Measurements from ENCODE around the gene ZCCHC10.
"Not testable (repeated sequence)": the region's sequence is repeated elsewhere in the genome, so short reads cannot be mapped to it uniquely, and the experiment has no call there.

ZCCHC10 gene

DNA sequence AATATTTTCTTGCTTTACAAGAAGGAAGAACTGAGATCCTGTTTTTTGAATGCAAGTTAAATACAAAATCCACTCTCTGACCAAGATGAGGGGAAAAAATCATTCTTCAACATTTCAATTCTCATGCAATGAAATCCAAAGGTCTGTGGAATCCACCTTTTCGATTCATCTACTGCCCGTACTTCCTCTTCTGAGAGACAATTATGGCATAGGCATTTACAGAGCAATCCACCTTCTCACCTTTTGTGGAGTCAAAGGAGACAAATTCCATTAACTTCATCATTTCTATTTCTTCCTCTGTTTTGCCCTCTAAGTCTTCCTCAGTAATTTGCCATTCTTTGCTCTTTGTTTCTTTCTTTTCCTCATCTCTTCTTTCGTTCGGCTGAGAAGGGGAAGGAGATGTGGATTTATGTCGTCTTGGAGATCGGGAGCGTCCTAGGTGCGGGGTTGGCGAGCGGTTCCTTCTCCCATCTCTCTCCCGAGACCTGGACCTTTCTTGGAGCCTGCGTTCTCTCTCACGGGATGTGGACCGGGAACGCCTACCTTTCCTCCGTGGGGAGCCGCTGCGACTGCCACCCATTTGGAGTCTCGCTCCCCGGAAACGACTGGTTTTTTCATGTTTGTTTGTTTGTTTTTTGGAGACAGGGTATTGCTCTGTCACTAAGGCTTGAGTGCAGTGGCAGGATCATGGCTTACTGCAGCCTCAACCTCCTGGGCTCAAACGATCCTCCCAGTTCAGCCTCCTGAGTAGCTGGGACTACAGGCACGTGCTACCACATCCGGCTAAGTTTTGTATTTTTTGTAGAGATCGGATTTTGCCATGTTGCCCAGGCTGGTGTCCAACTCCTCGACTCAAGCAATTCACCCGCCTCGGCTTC, 38.6 kb downstream of the ZCCHC10 start (continued):
- TF ChIP-seq CREB5 (CRISPR knock-in tag; IDR thresholded peaks at IDR 0.05; ENCODE audit: low read depth): no peak
- TF ChIP-seq ZFP3 (CRISPR knock-in tag; IDR thresholded peaks at IDR 0.05): no peak

DNA sequence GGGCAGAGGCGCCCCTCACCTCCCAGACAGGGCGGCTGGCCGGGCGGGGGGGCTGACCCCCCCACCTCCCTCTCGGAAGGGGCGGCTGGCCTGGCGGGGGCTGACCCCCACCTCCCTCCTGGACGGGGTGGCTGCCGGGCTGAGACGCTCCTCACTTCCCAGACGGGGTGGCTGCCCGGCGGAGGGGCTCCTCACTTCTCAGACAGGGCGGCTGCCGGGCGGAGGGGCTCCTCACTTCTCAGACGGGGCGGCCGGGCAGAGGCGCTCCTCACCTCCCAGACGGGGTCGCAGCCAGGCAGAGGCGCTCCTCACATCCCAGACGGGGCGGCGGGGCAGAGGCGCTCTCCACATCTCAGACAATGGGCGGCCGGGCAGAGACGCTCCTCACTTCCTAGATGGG, 43.4 kb downstream of the ZCCHC10 start:
- not testable (repeated sequence) for ATAC-seq

GRCh38 chr5:132981288-132981687, 45.1 kb downstream of the ZCCHC10 start:
- TF ChIP-seq PPARA (CRISPR knock-in tag; IDR thresholded peaks at IDR 0.05; ENCODE audit: borderline replicate concordance) (no peak), ESRRG (CRISPR knock-in tag; IDR thresholded peaks at IDR 0.05) (no peak), ZFP3 (CRISPR knock-in tag; IDR thresholded peaks at IDR 0.05) (no peak), TOX (CRISPR knock-in tag; IDR thresholded peaks at IDR 0.05; ENCODE audit: borderline replicate concordance) (no peak), ZNF8 (CRISPR knock-in tag; IDR thresholded peaks at IDR 0.05) (no peak), OSR1 (CRISPR knock-in tag; IDR thresholded peaks at IDR 0.05) (no peak), ARNTL (CRISPR knock-in tag; IDR thresholded peaks at IDR 0.05; ENCODE audit: borderline replicate concordance, low read depth) (no peak), ZNF70 (CRISPR knock-in tag; IDR thresholded peaks at IDR 0.05) (no peak), ISL1 (CRISPR knock-in tag; IDR thresholded peaks at IDR 0.05) (no peak), ZC3H10 (CRISPR knock-in tag; IDR thresholded peaks at IDR 0.05) (no peak), TSHZ2 (CRISPR knock-in tag; IDR thresholded peaks at IDR 0.05) (no peak), RARB (CRISPR knock-in tag; IDR thresholded peaks at IDR 0.05) (no peak), GLIS3 (CRISPR knock-in tag; IDR thresholded peaks at IDR 0.05) (no peak), BACH2 (CRISPR knock-in tag; IDR thresholded peaks at IDR 0.05; ENCODE audit: borderline replicate concordance) (no peak), ZFP30 (CRISPR knock-in tag; IDR thresholded peaks at IDR 0.05) (no peak)
- TF ChIP-seq, protein P1, sequence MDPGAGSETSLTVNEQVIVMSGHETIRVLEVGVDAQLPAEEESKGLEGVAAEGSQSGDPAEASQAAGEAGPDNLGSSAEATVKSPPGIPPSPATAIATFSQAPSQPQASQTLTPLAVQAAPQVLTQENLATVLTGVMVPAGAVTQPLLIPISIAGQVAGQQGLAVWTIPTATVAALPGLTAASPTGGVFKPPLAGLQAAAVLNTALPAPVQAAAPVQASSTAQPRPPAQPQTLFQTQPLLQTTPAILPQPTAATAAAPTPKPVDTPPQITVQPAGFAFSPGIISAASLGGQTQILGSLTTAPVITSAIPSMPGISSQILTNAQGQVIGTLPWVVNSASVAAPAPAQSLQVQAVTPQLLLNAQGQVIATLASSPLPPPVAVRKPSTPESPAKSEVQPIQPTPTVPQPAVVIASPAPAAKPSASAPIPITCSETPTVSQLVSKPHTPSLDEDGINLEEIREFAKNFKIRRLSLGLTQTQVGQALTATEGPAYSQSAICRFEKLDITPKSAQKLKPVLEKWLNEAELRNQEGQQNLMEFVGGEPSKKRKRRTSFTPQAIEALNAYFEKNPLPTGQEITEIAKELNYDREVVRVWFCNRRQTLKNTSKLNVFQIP (CRISPR knock-in tag; IDR thresholded peaks at IDR 0.05; ENCODE audit: borderline replicate concordance, low read depth): no peak
- TF ChIP-seq, protein P2, sequence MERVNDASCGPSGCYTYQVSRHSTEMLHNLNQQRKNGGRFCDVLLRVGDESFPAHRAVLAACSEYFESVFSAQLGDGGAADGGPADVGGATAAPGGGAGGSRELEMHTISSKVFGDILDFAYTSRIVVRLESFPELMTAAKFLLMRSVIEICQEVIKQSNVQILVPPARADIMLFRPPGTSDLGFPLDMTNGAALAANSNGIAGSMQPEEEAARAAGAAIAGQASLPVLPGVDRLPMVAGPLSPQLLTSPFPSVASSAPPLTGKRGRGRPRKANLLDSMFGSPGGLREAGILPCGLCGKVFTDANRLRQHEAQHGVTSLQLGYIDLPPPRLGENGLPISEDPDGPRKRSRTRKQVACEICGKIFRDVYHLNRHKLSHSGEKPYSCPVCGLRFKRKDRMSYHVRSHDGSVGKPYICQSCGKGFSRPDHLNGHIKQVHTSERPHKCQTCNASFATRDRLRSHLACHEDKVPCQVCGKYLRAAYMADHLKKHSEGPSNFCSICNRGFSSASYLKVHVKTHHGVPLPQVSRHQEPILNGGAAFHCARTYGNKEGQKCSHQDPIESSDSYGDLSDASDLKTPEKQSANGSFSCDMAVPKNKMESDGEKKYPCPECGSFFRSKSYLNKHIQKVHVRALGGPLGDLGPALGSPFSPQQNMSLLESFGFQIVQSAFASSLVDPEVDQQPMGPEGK (CRISPR knock-in tag; IDR thresholded peaks at IDR 0.05; ENCODE audit: borderline replicate concordance): no peak
- TF ChIP-seq, protein P3, sequence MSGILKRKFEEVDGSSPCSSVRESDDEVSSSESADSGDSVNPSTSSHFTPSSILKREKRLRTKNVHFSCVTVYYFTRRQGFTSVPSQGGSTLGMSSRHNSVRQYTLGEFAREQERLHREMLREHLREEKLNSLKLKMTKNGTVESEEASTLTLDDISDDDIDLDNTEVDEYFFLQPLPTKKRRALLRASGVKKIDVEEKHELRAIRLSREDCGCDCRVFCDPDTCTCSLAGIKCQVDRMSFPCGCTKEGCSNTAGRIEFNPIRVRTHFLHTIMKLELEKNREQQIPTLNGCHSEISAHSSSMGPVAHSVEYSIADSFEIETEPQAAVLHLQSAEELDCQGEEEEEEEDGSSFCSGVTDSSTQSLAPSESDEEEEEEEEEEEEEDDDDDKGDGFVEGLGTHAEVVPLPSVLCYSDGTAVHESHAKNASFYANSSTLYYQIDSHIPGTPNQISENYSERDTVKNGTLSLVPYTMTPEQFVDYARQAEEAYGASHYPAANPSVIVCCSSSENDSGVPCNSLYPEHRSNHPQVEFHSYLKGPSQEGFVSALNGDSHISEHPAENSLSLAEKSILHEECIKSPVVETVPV (CRISPR knock-in tag; IDR thresholded peaks at IDR 0.05): no peak
- no peak for ATAC-seq

- no peak for ATAC-seq
- TF ChIP-seq ZNF70 (CRISPR knock-in tag; IDR thresholded peaks at IDR 0.05): no peak
- TF ChIP-seq SNAI2 (CRISPR knock-in tag; IDR thresholded peaks at IDR 0.05): no peak
- TF ChIP-seq BACH2 (CRISPR knock-in tag; IDR thresholded peaks at IDR 0.05; ENCODE audit: borderline replicate concordance): no peak
- TF ChIP-seq, protein P1 (CRISPR knock-in tag; IDR thresholded peaks at IDR 0.05; ENCODE audit: borderline replicate concordance, low read depth): no peak
- TF ChIP-seq CREB5 (CRISPR knock-in tag; IDR thresholded peaks at IDR 0.05; ENCODE audit: low read depth): no peak
- TF ChIP-seq ARNTL (CRISPR knock-in tag; IDR thresholded peaks at IDR 0.05; ENCODE audit: borderline replicate concordance, low read depth): no peak
These were observed 46.4 kb downstream of the ZCCHC10 start for GRCh38 chr5:132979976-132980375.

Data from SK-N-SH treated with all-trans-retinoic acid at 6 μM for 48 hours (cell line).